SK-N-SH treated with all-trans-retinoic acid at 6 μM for 48 hours (cell line): Measurements from ENCODE around the gene CUBN.

ENCODE experiments used
- ATAC-seq: fragments of 200-7000 bp; cut with Tn5 transposase; 3 replicates; pipeline ENCODE4 v1.9.1; 2020; ENCODE audit warnings: mild to moderate bottlenecking, moderate library complexity
- BACH2 ChIP-seq: fragments of 250-450 bp; sonication (Bioruptor Pico); IDR thresholded peaks from 2 replicates; pipeline ENCODE4 v1.9.0; 2021; ENCODE audit warnings: mild to moderate bottlenecking, borderline replicate concordance
- CSDC2 ChIP-seq: fragments of 250-450 bp; sonication (Bioruptor Pico); IDR thresholded peaks from 2 replicates; pipeline ENCODE4 v1.5.0; 2020; ENCODE audit warnings: mild to moderate bottlenecking, moderate library complexity
- ESRRG ChIP-seq: fragments of 250-450 bp; sonication (Bioruptor Pico); IDR thresholded peaks from 2 replicates; pipeline ENCODE4 v1.6.1; 2021; ENCODE audit warnings: mild to moderate bottlenecking
- GLIS3 ChIP-seq: fragments of 250-450 bp; sonication (Bioruptor Pico); IDR thresholded peaks from 2 replicates; pipeline ENCODE4 v1.5.0; 2020; ENCODE audit warnings: mild to moderate bottlenecking, moderate library complexity
- ISL1 ChIP-seq: fragments of 250-450 bp; sonication (Bioruptor Pico); IDR thresholded peaks from 2 replicates; pipeline ENCODE4 v2.1.2; 2022; ENCODE audit warnings: mild to moderate bottlenecking, moderate library complexity
- OSR1 ChIP-seq: fragments of 250-450 bp; sonication (Bioruptor Pico); IDR thresholded peaks from 2 replicates; pipeline ENCODE4 v1.8.0; 2022; ENCODE audit warnings: moderate library complexity, mild to moderate bottlenecking, inconsistent platforms
- PPARA ChIP-seq: fragments of 250-450 bp; sonication (Bioruptor Pico); IDR thresholded peaks from 2 replicates; pipeline ENCODE4 v1.5.0; 2020; ENCODE audit warnings: mild to moderate bottlenecking, borderline replicate concordance
- RARB ChIP-seq: fragments of 250-450 bp; sonication (Bioruptor Pico); IDR thresholded peaks from 2 replicates; pipeline ENCODE4 v1.8.0; 2021; ENCODE audit warnings: mild to moderate bottlenecking, moderate library complexity
- SNAI2 ChIP-seq: fragments of 250-450 bp; sonication (Bioruptor Pico); IDR thresholded peaks from 2 replicates; pipeline ENCODE4 v1.5.0; 2020; ENCODE audit warnings: mild to moderate bottlenecking, moderate library complexity
- TCF4 ChIP-seq: fragments of 250-450 bp; sonication (Bioruptor Pico); IDR thresholded peaks from 2 replicates; pipeline ENCODE4 v1.8.0; 2021; ENCODE audit warnings: mild to moderate bottlenecking, moderate library complexity, borderline replicate concordance
- TOX ChIP-seq: fragments of 250-450 bp; sonication (Bioruptor Pico); IDR thresholded peaks from 2 replicates; pipeline ENCODE4 v1.8.0; 2021; ENCODE audit warnings: mild to moderate bottlenecking, moderate library complexity, borderline replicate concordance
- ZC3H10 ChIP-seq: fragments of 250-450 bp; sonication (Bioruptor Pico); IDR thresholded peaks from 2 replicates; pipeline ENCODE4 v1.5.1; 2021; ENCODE audit warnings: mild to moderate bottlenecking, moderate library complexity
- ZFP3 ChIP-seq: fragments of 250-450 bp; sonication (Bioruptor Pico); IDR thresholded peaks from 2 replicates; pipeline ENCODE4 v1.5.0; 2020; ENCODE audit warnings: mild to moderate bottlenecking, moderate library complexity
- ZFP30 ChIP-seq: fragments of 450-650 bp; formaldehyde crosslinking; IDR thresholded peaks from 2 replicates; pipeline ENCODE4 v1.5.0; 2022; ENCODE audit warnings: mild to moderate bottlenecking, moderate library complexity
- ZNF565 ChIP-seq: fragments of 450-650 bp; formaldehyde crosslinking; conservative IDR thresholded peaks from 2 replicates; pipeline ENCODE4 v1.5.0; 2020; ENCODE audit warnings: low read depth, mild to moderate bottlenecking, moderate library complexity
- ZNF70 ChIP-seq: fragments of 450-650 bp; formaldehyde crosslinking; IDR thresholded peaks from 2 replicates; pipeline ENCODE4 v1.5.0; 2020; ENCODE audit warnings: mild to moderate bottlenecking, moderate library complexity
- ZNF8 ChIP-seq: fragments of 450-650 bp; formaldehyde crosslinking; IDR thresholded peaks from 2 replicates; pipeline ENCODE4 v1.5.0; 2020; ENCODE audit warnings: mild to moderate bottlenecking, moderate library complexity
- TF ChIP-seq, protein P1 (sequence below): fragments of 250-450 bp; sonication (Bioruptor Pico); IDR thresholded peaks from 2 replicates; pipeline ENCODE4 v1.8.0; 2021; ENCODE audit warnings: low read depth, mild to moderate bottlenecking, moderate library complexity, borderline replicate concordance
- TF ChIP-seq, protein P2 (sequence below): fragments of 250-450 bp; sonication (Bioruptor Pico); IDR thresholded peaks from 2 replicates; pipeline ENCODE4 v1.8.0; 2020; ENCODE audit warnings: mild to moderate bottlenecking, moderate library complexity, borderline replicate concordance
- TF ChIP-seq, protein P3 (sequence below): fragments of 250-450 bp; sonication (Bioruptor Pico); IDR thresholded peaks from 2 replicates; pipeline ENCODE4 v1.5.1; 2021; ENCODE audit warnings: mild to moderate bottlenecking, moderate library complexity
- TF ChIP-seq, protein P4 (sequence below): fragments of 250-450 bp; sonication (Bioruptor Pico); IDR thresholded peaks from 2 replicates; pipeline ENCODE4 v1.5.1; 2020; ENCODE audit warnings: low read depth, mild to moderate bottlenecking, moderate library complexity
- TF ChIP-seq, protein P5 (sequence below): fragments of 250-450 bp; sonication (Bioruptor Pico); IDR thresholded peaks from 2 replicates; pipeline ENCODE4 v1.5.0; 2020; ENCODE audit warnings: mild to moderate bottlenecking, moderate library complexity

CUBN gene

DNA sequence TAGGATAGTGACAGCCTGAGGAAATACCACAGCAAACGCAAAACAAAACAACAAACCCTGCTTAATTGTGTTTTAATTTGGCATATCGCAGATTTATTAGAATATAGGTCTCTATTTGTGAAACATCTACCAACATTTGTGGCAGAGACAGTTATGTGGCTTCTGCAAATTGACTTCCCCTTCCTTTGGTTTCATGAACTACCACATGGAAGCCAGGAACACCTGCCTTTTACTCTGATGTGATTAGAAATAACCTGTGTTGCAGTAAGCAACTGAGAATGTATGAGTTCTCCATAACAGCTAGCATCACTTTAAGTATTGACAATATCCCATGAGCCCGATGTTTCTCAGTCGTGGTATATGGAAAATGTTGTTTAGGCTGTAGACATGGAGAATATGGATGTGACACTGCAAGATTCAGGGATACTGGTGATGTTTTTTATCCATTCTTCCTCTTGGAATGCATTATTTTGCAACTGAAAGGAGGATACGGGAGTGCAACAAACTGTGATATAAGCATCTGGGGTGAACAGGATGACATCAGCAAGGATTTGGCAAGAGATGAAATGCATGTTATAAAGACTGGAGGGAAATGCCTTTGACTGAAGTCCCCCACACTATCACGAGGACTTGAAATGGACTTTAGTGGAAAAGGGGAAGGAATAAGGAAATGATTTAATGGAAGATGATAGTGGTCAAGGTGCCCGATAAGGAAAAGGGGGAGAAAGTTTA lies 95.9 kb downstream of the CUBN start:
- ATAC-seq: no peak
- TF ChIP-seq ZNF8 (CRISPR knock-in tag) (no peak), SNAI2 (CRISPR knock-in tag) (no peak), GLIS3 (no peak), RARB (CRISPR knock-in tag) (no peak), ZC3H10 (CRISPR knock-in tag) (no peak), ZFP30 (CRISPR knock-in tag) (no peak), ZNF565 (CRISPR knock-in tag) (no peak), PPARA (CRISPR knock-in tag) (no peak), TOX (no peak), ESRRG (no peak), BACH2 (CRISPR knock-in tag) (no peak), ISL1 (CRISPR knock-in tag) (no peak), ZFP3 (CRISPR knock-in tag) (no peak), ZNF70 (CRISPR knock-in tag) (no peak), CSDC2 (no peak), TCF4 (no peak)
- TF ChIP-seq, protein P1, sequence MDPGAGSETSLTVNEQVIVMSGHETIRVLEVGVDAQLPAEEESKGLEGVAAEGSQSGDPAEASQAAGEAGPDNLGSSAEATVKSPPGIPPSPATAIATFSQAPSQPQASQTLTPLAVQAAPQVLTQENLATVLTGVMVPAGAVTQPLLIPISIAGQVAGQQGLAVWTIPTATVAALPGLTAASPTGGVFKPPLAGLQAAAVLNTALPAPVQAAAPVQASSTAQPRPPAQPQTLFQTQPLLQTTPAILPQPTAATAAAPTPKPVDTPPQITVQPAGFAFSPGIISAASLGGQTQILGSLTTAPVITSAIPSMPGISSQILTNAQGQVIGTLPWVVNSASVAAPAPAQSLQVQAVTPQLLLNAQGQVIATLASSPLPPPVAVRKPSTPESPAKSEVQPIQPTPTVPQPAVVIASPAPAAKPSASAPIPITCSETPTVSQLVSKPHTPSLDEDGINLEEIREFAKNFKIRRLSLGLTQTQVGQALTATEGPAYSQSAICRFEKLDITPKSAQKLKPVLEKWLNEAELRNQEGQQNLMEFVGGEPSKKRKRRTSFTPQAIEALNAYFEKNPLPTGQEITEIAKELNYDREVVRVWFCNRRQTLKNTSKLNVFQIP (CRISPR knock-in tag): no peak
- TF ChIP-seq, protein P2, sequence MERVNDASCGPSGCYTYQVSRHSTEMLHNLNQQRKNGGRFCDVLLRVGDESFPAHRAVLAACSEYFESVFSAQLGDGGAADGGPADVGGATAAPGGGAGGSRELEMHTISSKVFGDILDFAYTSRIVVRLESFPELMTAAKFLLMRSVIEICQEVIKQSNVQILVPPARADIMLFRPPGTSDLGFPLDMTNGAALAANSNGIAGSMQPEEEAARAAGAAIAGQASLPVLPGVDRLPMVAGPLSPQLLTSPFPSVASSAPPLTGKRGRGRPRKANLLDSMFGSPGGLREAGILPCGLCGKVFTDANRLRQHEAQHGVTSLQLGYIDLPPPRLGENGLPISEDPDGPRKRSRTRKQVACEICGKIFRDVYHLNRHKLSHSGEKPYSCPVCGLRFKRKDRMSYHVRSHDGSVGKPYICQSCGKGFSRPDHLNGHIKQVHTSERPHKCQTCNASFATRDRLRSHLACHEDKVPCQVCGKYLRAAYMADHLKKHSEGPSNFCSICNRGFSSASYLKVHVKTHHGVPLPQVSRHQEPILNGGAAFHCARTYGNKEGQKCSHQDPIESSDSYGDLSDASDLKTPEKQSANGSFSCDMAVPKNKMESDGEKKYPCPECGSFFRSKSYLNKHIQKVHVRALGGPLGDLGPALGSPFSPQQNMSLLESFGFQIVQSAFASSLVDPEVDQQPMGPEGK (CRISPR knock-in tag): no peak
- TF ChIP-seq, protein P3, sequence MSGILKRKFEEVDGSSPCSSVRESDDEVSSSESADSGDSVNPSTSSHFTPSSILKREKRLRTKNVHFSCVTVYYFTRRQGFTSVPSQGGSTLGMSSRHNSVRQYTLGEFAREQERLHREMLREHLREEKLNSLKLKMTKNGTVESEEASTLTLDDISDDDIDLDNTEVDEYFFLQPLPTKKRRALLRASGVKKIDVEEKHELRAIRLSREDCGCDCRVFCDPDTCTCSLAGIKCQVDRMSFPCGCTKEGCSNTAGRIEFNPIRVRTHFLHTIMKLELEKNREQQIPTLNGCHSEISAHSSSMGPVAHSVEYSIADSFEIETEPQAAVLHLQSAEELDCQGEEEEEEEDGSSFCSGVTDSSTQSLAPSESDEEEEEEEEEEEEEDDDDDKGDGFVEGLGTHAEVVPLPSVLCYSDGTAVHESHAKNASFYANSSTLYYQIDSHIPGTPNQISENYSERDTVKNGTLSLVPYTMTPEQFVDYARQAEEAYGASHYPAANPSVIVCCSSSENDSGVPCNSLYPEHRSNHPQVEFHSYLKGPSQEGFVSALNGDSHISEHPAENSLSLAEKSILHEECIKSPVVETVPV (CRISPR knock-in tag): no peak
- TF ChIP-seq, protein P4, sequence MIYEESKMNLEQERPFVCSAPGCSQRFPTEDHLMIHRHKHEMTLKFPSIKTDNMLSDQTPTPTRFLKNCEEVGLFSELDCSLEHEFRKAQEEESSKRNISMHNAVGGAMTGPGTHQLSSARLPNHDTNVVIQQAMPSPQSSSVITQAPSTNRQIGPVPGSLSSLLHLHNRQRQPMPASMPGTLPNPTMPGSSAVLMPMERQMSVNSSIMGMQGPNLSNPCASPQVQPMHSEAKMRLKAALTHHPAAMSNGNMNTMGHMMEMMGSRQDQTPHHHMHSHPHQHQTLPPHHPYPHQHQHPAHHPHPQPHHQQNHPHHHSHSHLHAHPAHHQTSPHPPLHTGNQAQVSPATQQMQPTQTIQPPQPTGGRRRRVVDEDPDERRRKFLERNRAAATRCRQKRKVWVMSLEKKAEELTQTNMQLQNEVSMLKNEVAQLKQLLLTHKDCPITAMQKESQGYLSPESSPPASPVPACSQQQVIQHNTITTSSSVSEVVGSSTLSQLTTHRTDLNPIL: no peak

DNA sequence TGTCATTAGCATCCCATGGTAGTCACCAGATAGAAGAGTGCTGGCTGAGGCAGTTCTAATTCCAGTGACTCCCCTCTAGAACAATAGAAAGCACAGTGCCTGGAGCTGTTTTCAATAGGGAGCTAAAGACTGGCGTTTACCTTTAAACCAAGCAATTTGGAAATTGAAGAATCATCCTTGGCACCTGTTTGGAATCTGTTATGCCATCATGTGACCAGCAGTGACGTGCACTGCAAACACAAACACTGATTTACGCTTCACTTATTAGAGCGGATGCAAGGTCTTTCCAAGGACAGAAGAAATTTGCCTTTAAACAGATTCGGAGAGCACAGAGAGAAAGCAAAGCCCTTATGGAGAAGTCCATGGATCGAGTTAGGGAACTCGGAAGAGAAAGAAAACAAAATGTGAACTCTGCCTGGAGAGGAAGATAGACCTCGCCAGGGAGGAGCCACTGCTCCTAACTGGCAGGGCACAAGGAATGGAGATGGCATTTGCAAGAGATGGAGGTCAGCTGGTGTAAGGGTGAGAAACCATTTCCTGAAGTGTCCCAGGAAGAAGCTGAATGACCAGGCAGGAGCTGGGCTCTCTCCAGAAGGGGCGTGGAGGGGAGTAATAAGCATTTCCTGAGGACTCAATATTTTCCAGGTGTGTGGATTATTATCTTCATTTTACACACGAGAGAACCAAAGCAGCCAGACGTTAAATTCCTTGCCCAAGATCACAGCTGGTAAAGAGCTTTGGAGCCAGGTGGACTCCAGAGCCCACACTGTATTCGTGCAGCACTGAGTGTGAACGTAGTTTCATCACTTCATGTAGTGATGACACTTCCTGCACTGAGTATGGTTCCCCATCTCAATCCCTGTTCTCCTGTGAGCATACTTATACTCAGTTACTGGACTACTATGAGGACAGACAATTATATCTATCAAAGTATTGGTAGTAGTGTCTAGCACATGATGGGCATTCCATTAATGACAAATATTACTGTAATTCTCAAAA lies 97.7 kb downstream of the CUBN start:
- no peak for TF ChIP-seq TOX
- ATAC-seq: no peak

DNA sequence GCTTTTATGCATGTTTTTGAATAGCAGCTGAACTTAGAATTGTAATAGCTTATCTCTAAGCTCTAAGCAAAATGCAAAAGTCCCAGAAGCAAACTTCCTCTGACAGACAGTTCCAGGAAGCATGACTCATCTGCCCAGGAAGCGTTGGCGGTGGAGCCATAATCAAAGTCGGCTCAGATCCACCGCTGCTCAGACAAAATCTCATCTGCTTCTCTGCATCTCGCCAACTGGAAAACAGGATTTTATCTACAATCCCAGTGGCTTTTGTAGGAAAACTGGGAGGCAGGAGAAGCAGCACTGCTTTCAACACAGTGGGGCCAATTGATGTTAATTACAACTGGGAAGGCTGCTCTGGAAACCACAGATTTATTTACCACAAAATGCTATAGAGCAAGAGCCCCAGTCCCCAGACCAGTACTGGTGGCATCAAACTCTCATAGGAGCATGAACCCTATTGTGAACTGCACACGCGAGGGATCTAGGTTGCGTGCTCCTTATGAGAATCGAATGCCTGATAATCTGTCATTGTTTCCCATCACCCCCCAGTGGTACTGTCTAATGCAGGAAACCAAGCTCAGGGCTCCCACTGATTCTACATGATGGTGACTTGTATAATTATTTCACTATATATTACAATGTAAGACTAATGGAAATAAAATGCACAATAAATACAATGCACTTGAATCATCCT lies 99.9 kb downstream of the CUBN start:
- peak; percentile 67 for ATAC-seq
- TF ChIP-seq, protein P4: no peak
- TF ChIP-seq OSR1 (CRISPR knock-in tag) (no peak), ISL1 (CRISPR knock-in tag) (peak; percentile 57), ZNF70 (CRISPR knock-in tag) (no peak)
- TF ChIP-seq, protein P5, sequence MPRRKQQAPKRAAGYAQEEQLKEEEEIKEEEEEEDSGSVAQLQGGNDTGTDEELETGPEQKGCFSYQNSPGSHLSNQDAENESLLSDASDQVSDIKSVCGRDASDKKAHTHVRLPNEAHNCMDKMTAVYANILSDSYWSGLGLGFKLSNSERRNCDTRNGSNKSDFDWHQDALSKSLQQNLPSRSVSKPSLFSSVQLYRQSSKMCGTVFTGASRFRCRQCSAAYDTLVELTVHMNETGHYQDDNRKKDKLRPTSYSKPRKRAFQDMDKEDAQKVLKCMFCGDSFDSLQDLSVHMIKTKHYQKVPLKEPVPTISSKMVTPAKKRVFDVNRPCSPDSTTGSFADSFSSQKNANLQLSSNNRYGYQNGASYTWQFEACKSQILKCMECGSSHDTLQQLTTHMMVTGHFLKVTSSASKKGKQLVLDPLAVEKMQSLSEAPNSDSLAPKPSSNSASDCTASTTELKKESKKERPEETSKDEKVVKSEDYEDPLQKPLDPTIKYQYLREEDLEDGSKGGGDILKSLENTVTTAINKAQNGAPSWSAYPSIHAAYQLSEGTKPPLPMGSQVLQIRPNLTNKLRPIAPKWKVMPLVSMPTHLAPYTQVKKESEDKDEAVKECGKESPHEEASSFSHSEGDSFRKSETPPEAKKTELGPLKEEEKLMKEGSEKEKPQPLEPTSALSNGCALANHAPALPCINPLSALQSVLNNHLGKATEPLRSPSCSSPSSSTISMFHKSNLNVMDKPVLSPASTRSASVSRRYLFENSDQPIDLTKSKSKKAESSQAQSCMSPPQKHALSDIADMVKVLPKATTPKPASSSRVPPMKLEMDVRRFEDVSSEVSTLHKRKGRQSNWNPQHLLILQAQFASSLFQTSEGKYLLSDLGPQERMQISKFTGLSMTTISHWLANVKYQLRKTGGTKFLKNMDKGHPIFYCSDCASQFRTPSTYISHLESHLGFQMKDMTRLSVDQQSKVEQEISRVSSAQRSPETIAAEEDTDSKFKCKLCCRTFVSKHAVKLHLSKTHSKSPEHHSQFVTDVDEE (CRISPR knock-in tag): 0 out of 2 replicates have a peak, but pooled peaks have one; percentile 27
